ENCODE data around the gene FXYD3. TPM values are rescaled to one million over a fixed set of nuclear protein-coding genes. Genes with fewer than 3 reads are reported as not detected.

Gene FXYD3
- total and polyA plus RNA-seq, 2 donors = 62.3 to 170 TPM

DNA sequence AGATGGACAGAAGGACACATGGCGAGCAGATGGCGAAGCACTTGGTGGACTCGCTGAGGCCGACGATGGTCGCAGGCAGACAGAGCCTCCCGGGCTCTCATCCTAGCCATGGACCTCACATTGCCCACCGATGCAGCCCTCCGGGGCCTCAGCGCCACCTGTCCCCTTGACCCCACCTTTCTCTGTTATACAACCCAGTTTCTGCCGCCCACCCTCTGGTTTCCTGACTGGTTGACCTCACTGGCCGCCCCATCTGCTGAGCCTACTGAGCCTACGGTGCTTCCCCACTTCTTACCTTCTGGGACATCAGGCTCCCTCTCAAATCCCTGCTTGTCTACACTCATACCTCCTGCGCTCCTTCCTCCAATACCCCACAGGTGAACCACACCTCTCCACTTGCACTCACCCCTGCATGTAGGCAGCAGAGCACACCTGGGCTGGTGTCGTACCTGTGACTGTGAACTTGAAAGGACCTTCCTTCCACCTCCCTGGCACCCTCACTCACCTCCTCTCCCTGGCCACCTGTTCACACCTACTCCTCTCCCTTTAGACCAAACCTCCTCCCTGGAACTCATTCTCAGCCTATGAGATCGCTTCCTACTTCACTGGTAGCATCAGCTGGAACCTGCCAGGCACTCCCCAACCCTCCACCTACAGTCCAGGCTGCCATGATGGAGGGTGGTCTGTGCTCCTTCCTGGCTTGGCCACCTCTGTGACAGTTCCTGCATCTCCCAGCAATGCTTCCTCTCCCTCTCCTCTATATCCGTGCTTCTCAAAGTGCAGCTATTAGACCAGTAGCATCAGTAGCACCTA is 38.0 kb upstream of the FXYD3 start:
- Histone ChIP-seq H3K4me1 (ENCODE audit: insufficient read depth) (no peaks in the 10 kb centered on the region), H3K4me3 (ENCODE audit: low read depth, low read length) (no peak overlapping the region), H3K36me3 (ENCODE audit: insufficient read depth) (no peaks in the 10 kb centered on the region), H3K27ac (ENCODE audit: low read depth) (no peak overlapping the region)
- DNase-seq (ENCODE audit: extremely low spot score) = no peak
- WGBS = 89% methylated on average over 17 of the region's 17 CpGs

DNA sequence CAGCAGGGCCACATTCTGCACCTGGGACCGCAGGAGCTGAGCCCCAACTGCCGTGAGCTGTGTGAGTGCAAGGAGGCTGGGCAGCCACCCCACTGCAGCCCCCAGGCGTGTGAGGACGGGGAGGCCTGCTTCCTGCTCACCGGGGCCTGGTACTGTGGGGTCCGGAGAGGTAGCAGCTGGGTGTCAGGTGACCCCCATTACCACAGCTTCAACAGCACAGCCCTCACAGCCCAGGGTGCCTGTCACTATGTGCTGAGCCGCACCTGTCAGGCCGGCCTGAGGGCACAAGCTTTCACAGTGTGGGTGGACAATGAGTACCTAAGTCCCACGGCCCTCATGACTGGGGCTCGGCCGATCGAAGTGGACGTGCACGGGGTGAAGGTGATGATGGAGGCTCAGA is 35.8 kb upstream of the FXYD3 start:
- 82% methylated on average over 14 of the region's 14 CpGs for WGBS

DNA sequence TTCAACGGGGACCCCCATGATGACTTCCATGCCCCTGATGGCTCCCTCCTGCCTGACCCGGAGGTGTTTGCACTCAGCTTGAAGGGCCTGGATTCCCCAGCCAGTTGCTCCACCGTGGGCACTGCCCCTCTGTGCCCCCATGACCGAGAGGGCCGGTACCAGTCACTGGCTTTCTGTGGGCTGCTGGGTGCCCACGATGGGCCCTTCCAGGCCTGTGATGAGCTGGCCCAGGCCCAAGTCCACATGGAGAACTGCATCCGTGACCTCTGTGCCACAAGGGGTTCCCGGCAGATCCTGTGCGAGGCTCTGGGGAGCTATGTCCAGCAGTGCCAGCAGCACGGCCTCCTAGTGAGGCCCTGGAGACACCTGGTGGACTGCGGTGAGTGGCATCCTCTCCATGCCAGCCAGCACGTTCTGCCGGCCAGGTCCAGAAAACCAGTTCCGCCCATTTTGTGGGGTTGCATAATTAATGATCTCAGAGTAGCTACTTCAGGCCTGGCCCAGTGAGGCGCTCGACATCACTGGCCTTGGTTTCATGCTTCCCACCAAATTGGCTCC is 34.9 kb upstream of the FXYD3 start:
- no peak for DNase-seq (ENCODE audit: extremely low spot score)
- 87% methylated on average over 16 of the region's 16 CpGs for WGBS
- H3K27ac ChIP-seq (ENCODE audit: low read depth) = no peak overlapping the region
- no peaks in the 10 kb centered on the region for H3K4me1 ChIP-seq (ENCODE audit: insufficient read depth)
- no peaks in the 10 kb centered on the region for H3K36me3 ChIP-seq (ENCODE audit: insufficient read depth)
- no peak overlapping the region for H3K4me3 ChIP-seq (ENCODE audit: low read depth, low read length)

More for the DNA sequence above, 35.8 kb upstream of the FXYD3 start:
- no peak overlapping the region for H3K27ac ChIP-seq (ENCODE audit: low read depth)
- no peaks in the 10 kb centered on the region for H3K36me3 ChIP-seq (ENCODE audit: insufficient read depth)
- no peaks in the 10 kb centered on the region for H3K4me1 ChIP-seq (ENCODE audit: insufficient read depth)
- DNase-seq (ENCODE audit: extremely low spot score) = no peak
- H3K4me3 ChIP-seq (ENCODE audit: low read depth, low read length) = no peak overlapping the region

DNA sequence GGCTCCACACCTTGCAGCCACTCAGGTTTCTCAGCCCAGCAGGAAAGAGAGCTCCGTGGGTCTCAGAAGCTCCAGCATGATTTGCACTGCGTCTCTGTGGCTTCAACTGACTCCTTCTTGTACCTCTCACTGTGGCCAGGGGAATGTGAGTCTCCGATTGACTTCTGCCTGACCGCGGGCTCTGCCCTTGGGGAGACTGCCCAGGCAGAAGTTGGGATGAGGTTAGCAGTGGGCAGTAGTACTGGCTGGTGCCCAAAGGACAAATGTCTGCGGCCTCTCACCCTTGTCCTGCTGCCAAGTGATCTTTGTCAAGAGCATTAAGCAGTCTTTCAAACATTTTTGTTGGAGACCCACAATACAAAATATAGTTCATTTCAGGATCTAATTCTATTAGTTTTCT is 34.4 kb upstream of the FXYD3 start:
- Histone ChIP-seq H3K36me3 (ENCODE audit: insufficient read depth) (no peaks in the 10 kb centered on the region), H3K4me1 (ENCODE audit: insufficient read depth) (no peaks in the 10 kb centered on the region), H3K4me3 (ENCODE audit: low read depth, low read length) (no peak overlapping the region), H3K27ac (ENCODE audit: low read depth) (no peak overlapping the region)
- DNase-seq (ENCODE audit: extremely low spot score) = no peak
- 85% methylated on average over 6 of the region's 6 CpGs for WGBS

DNA sequence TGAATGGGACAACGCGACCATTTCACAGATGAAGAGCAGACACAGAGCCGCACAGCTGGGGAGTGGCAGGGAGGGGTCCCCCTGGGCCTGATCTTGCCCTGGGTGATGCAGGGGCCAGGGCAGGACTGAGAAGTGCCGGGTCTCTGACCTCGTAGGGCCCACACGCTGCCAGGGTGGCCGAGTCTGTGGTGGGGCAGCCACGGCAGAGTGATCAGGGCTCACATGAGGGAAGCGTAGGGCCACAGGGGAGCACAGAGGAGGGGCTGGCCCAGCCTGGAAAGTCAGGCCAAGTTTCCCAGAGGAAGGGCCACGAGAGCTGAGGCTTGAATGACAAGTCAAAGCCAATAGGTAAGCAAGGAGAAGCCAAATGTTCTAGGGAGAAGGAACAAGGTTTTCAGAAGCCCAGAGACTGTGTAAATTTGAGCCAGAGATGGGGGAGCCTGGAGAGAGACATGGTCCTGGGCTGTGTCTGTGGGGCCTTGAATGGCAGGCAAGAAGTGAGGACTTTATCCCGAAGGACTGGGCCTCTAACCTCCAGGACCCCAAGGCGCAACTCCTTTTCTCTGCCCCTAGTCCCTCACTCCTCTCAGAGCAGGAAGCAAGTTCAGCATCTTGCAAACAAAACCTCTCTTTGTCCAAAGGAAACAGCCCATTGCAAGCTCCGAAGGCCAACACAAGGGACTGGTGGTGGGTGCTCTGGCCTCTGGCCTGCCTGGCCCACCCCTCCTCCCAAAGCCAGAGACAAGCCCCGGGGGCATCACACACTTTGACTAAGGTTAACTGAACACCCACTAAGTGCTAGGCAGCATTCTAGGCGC is 31.7 kb upstream of the FXYD3 start:
- DNase-seq (ENCODE audit: extremely low spot score) = no peak
- Histone ChIP-seq H3K4me3 (ENCODE audit: low read depth, low read length) (no peak overlapping the region), H3K36me3 (ENCODE audit: insufficient read depth) (no peaks in the 10 kb centered on the region), H3K4me1 (ENCODE audit: insufficient read depth) (no peaks in the 10 kb centered on the region), H3K27ac (ENCODE audit: low read depth) (no peak overlapping the region)
- 82% methylated on average over 15 of the region's 15 CpGs for WGBS

DNA sequence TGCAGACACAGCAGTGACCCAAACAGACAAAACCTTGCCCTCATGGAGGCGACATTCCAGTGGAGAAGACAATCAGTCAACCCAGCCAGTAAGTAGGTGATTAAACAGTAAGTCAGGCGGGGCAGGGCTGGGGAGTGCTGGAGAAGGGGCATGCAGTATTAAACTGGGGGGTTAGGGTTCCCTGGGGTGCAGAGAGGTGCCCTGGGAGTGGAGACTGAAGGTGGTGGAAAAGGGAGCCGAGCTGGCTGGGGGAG is 31.2 kb upstream of the FXYD3 start:
- no peak for DNase-seq (ENCODE audit: extremely low spot score)
- no peak overlapping the region for H3K27ac ChIP-seq (ENCODE audit: low read depth)
- H3K4me3 ChIP-seq (ENCODE audit: low read depth, low read length) = no peak overlapping the region
- WGBS = 80% methylated on average over 3 of the region's 3 CpGs
- H3K4me1 ChIP-seq (ENCODE audit: insufficient read depth) = no peaks in the 10 kb centered on the region
- H3K36me3 ChIP-seq (ENCODE audit: insufficient read depth) = no peaks in the 10 kb centered on the region

DNA sequence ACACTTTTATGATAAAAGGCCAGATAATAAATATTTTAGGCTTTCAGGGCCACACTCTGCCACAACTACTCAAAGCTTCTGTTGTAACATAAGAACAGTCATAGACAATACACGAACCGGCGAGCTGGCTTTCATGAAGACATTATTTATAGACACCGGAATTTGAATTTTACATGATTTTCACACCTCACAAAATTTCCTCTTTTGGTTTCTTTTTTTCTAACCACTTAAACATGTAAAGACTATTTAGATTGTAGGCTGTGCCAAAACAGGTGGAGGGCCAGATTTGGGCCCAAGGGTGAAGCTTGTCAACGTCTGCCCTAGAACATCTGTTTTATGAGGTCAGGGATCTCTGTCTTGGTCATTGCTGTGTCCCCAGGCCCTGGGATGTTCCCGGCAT is 29.7 kb upstream of the FXYD3 start:
- H3K36me3 ChIP-seq (ENCODE audit: insufficient read depth) = no peaks in the 10 kb centered on the region
- DNase-seq (ENCODE audit: extremely low spot score) = no peak
- WGBS = 70% methylated on average over 6 of the region's 6 CpGs
- no peaks in the 10 kb centered on the region for H3K4me1 ChIP-seq (ENCODE audit: insufficient read depth)
- H3K4me3 ChIP-seq (ENCODE audit: low read depth, low read length) = no peak overlapping the region
- no peak overlapping the region for H3K27ac ChIP-seq (ENCODE audit: low read depth)

DNA sequence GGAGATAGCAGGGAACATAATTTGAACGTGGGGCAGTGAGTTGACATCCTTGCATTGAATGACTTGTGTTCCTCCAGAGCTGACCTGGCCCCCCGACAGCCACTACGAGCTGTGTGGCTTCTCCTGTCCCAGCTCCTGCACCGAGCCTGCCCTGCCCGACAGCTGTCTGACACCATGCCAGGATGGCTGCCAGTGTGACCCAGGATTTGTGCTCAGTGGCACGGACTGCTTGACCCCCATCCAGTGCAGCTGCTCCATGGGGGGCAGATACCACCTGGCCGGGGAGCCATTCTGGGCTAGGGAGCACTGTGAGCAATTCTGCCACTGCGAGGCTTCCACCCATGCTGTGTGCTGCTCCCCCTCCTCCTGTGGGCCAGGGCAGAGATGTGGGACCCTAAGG is 29.2 kb upstream of the FXYD3 start:
- H3K4me3 ChIP-seq (ENCODE audit: low read depth, low read length) = no peak overlapping the region
- DNase-seq (ENCODE audit: extremely low spot score) = no peak
- H3K27ac ChIP-seq (ENCODE audit: low read depth) = no peak overlapping the region
- WGBS = 79% methylated on average over 8 of the region's 8 CpGs
- H3K4me1 ChIP-seq (ENCODE audit: insufficient read depth) = no peaks in the 10 kb centered on the region
- no peaks in the 10 kb centered on the region for H3K36me3 ChIP-seq (ENCODE audit: insufficient read depth)

DNA sequence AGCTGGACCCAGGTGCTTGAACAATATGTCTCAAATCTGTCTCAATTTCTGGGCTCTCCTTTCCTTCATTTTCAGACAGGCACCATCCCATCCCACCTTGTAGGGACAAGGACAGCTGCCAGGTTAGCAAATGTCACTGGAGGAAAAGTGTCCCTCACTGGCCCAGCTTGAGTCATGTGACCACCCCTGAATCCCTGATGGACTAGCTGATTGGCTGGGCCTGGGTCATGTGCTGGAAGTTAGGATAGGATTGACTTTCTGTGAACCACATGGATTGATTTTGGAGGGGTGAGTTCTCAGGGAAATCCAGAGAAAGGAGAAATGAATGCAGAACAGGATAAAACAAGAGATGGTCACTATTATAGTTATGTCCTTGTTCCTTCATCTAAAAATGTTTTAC is 28.2 kb upstream of the FXYD3 start:
- Histone ChIP-seq H3K4me1 (ENCODE audit: insufficient read depth) (no peaks in the 10 kb centered on the region), H3K4me3 (ENCODE audit: low read depth, low read length) (no peak overlapping the region), H3K27ac (ENCODE audit: low read depth) (no peak overlapping the region), H3K36me3 (ENCODE audit: insufficient read depth) (no peaks in the 10 kb centered on the region)
- DNase-seq (ENCODE audit: extremely low spot score) = no peak

DNA sequence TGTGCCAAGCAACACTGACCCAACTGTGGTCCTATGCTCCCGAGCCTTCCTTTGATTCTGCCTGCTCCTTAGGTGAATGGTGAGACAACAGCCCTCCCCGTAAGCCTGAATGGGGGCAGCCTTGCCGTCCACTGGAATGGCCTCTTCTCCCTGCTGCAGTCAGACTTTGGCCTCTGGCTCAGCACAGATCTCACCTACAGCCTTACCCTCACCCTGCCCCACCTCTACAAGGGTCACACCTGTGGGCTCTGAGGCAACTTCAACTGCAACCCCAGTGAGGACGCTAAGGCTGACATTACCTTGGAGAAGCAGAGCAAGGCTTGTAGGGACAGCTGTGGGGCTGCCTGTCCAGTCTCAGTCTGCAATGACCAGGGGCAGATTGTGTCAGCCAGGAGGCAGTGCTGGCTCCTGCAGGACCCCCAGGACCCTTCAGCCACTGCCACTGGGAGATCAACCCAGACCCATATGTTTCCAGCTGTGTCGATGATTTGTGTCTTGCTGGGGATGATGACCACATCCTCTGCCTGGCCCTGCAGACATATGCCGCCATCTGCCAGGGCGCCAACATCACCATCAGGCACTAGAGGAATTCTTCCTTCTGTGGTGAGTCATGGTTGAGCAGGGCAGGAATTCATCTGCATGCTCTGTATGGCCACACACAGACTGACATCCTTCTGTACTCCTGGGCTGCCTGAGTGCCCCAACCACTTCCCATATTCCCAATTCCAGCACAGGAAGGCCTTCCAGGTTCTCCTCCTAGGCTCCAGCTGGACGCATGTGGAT is 27.3 kb upstream of the FXYD3 start:
- Histone ChIP-seq H3K36me3 (ENCODE audit: insufficient read depth) (no peaks in the 10 kb centered on the region), H3K4me1 (ENCODE audit: insufficient read depth) (no peaks in the 10 kb centered on the region), H3K4me3 (ENCODE audit: low read depth, low read length) (no peak overlapping the region), H3K27ac (ENCODE audit: low read depth) (no peak overlapping the region)
- WGBS = 74% methylated on average over 8 of the region's 8 CpGs
- DNase-seq (ENCODE audit: extremely low spot score) = no peak

DNA sequence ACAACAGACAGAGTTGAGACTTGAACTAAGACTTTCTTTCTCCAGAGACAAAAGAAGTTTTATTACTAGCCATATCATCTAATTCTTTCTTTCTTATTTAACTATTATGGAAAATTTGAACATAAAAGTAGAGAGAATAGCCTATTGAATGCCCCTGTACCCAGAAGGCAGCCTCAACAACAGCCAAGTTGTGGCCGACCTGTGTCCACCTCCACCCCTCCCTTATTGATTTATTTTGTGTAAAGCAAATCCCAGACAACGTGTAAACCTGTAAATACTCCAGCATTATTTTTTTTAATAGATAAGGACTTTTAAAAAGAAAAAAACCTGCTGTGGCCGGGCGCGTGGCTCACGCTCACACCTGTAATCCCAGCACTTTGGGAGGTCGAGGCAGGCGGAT is 26.1 kb upstream of the FXYD3 start:
- no peak overlapping the region for H3K4me3 ChIP-seq (ENCODE audit: low read depth, low read length)
- no peak overlapping the region for H3K27ac ChIP-seq (ENCODE audit: low read depth)
- WGBS = 85% methylated on average over 8 of the region's 8 CpGs
- no peaks in the 10 kb centered on the region for H3K4me1 ChIP-seq (ENCODE audit: insufficient read depth)
- DNase-seq (ENCODE audit: extremely low spot score) = no peak
- H3K36me3 ChIP-seq (ENCODE audit: insufficient read depth) = no peaks in the 10 kb centered on the region

DNA sequence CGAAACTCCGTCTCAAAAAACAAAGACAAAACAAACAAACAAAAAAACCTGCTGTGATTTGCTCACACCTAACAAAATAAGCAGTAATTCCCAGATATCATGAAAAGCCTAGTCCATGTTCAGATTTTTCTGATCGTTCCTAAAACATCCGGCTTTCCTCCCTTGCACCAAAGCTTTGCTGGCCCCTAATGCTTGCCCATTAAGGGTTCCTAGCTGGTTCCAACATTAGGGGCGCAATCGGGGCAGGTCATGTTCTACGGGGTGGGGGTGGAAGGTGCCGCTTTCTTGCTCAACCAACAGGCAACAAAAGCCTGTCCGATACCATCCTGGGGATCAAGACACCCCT is 25.5 kb upstream of the FXYD3 start:
- 41% methylated on average over 9 of the region's 9 CpGs for WGBS
- no peaks in the 10 kb centered on the region for H3K36me3 ChIP-seq (ENCODE audit: insufficient read depth)
- no peak overlapping the region for H3K4me3 ChIP-seq (ENCODE audit: low read depth, low read length)
- DNase-seq (ENCODE audit: extremely low spot score) = no peak
- no peaks in the 10 kb centered on the region for H3K4me1 ChIP-seq (ENCODE audit: insufficient read depth)
- no peak overlapping the region for H3K27ac ChIP-seq (ENCODE audit: low read depth)

DNA sequence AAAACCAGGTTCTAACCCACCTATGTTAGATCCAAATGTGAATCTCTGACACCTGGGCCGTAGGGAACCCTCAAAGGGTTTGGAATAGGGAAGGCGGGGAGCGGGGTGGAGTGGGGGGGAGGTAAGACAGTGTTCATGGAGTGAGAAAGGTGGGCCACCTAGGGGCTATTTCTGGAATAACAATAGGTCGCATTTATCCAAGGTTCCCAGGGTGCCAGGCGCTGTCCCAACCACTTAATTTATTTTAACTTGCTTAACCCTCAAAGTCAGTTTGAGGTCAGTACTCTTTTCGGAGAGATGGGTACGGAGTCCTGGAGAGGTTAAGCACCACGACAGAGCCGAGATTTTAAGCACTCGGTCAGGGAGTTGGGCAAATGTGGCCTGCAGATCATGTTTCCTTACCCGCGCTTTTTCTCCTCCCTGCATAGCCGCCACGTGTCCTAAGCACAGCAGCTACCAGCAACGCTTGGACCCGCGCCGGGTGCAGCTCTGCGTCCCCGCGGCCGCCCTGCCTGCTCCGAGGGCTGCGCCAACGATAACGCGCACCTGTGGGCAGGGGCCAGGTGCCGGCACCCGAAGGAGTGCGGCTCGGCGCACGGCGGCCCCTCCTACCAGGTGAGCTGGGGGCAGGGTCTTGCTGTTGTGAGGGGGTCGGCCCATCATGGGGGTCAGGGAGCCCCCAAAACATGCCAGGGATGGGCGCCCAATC is 25.0 kb upstream of the FXYD3 start:
- no peaks in the 10 kb centered on the region for H3K4me1 ChIP-seq (ENCODE audit: insufficient read depth)
- 8% methylated on average over 36 of the region's 36 CpGs for WGBS
- H3K4me3 ChIP-seq (ENCODE audit: low read depth, low read length) = no peak overlapping the region
- DNase-seq (ENCODE audit: extremely low spot score) = no peak
- no peaks in the 10 kb centered on the region for H3K36me3 ChIP-seq (ENCODE audit: insufficient read depth)
- no peak overlapping the region for H3K27ac ChIP-seq (ENCODE audit: low read depth)
